Measurements from ENCODE around the gene GLRA3. TPM values are rescaled to one million over a fixed set of nuclear protein-coding genes. Genes with fewer than 3 reads are reported as not detected.

Gene GLRA3
- total RNA-seq, 1 donor from 2014 or later, result not detected

DNA sequence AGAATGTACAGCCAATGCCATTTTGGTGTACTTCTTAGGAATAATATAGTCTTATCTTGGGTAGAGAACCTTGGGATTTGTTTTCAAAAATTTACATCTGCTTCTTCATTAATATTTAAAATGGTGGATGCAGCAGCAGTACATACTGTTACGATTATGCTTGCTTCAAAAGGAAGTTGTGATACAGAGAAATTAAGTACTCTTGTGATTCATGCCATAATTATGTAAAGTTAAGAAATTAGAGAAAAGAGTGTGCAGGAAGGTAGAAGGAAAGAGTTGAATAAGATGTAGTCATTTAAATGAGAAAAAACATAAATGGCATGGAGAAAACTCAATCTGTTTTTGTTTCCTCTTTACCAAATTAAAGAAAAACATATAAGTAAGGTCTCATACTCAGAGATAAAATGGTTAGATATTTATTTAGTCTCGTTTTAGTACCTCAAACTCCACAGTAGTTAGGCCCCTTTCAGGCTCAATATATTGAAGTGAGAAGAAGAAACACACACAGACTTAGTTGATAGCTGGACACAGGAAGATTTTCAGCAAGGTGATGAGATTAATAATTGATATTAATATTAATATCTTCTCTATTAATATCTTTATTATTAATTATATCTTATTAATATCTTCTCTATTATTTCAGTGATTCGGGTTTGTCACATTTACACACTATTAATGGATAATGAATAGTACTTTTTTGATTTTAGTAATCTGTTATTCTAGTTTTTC is 236.6 kb downstream of the GLRA3 start:
- no peak overlapping the region for H3K27ac ChIP-seq
- DNase-seq (ENCODE audit: low spot score in 2 of 2), result no peak
- H3K4me3 ChIP-seq, result no peak overlapping the region
- no peak for TF ChIP-seq CTCF (IDR thresholded peaks at IDR 0.05)
- no peaks in the 10 kb centered on the region for H3K27me3 ChIP-seq
- H3K36me3 ChIP-seq, result no peaks in the 10 kb centered on the region
- H3K9me3 ChIP-seq, result no peaks in the 10 kb centered on the region
- H3K4me1 ChIP-seq, result no peaks in the 10 kb centered on the region
- intact Hi-C loops (cut with DNase I), result no loop called here

- no peak overlapping the region for H3K27ac ChIP-seq
- H3K27me3 ChIP-seq, result no peaks in the 10 kb centered on the region
- intact Hi-C loops (cut with DNase I), result no loop called here
- no peak overlapping the region for H3K4me3 ChIP-seq
- H3K4me1 ChIP-seq, result no peaks in the 10 kb centered on the region
- H3K36me3 ChIP-seq, result no peaks in the 10 kb centered on the region
- no peak for TF ChIP-seq CTCF (IDR thresholded peaks at IDR 0.05)
- DNase-seq (ENCODE audit: low spot score in 2 of 2), result no peak
- no peaks in the 10 kb centered on the region for H3K9me3 ChIP-seq
Measured at GRCh38 chr4:174591243-174592021, 237.6 kb downstream of the GLRA3 start.

- no peak for TF ChIP-seq CTCF (IDR thresholded peaks at IDR 0.05)
- Histone ChIP-seq H3K4me1 (no peaks in the 10 kb centered on the region), H3K27ac (no peak overlapping the region), H3K4me3 (no peak overlapping the region), H3K9me3 (no peaks in the 10 kb centered on the region), H3K27me3 (no peaks in the 10 kb centered on the region), H3K36me3 (no peaks in the 10 kb centered on the region)
- DNase-seq (ENCODE audit: low spot score in 2 of 2), result no peak
- intact Hi-C loops (cut with DNase I), result no loop called here
Measured at GRCh38 chr4:174590336-174590735, 238.7 kb downstream of the GLRA3 start.

Other genes with a start within 250 kb of the GLRA3 start
- not detected for gene ADAM29, start 89.1 kb upstream of the GLRA3 start, total RNA-seq